CD4-positive, alpha-beta T cell (primary cell): ENCODE measurements around the gene HECW1. TPM values are rescaled to one million over a fixed set of nuclear protein-coding genes. Genes with fewer than 3 reads are reported as not detected.

Source experiments
- ATAC-seq: fragments of 200-7000 bp; cut with Tn5 transposase; one replicate; pipeline ENCODE4 v1.10.0; 2022; ENCODE audit warnings: mild to moderate bottlenecking; ENCODE audit not compliant: poor library complexity
- CTCF ChIA-PET: fragments of 350-600 bp; sonication (Branson Sonifier 250); formaldehyde crosslinking; loops from one replicate; lab custom pipeline; 2021; ENCODE audit warnings: antibody characterized with exemption, inconsistent platforms; lab: Charles Lee
- POLR2A ChIA-PET: fragments of 350-600 bp; sonication (Branson Sonifier 250); formaldehyde crosslinking; loops from one replicate; lab custom pipeline; 2021; ENCODE audit warnings: antibody characterized with exemption, inconsistent platforms; lab: Charles Lee
- DNase-seq, 14 experiments: peaks; one replicate each; pipeline ENCODE4 v3.0.0-alpha.2; 2013 to 2020; ENCODE audit warnings: mixed read lengths in 2 of 14
- H3K27ac ChIP-seq, 2 donors: one replicate each; pipeline versions ENCODE4 v1.5.1 to v1.7.0; 2013; ENCODE audit warnings: low read length in 2 of 2, low read depth in 1 of 2, mild to moderate bottlenecking in 1 of 2
- H3K27me3 ChIP-seq, 2 experiments: 1 replicate in 1 of 2; 2 replicates in 1 of 2; pipeline versions ENCODE4 v1.6.1 to v1.7.0; 2013; ENCODE audit warnings: low read length in 2 of 2, control low read depth in 1 of 2, mild to moderate bottlenecking in 1 of 2, moderate library complexity in 1 of 2; ENCODE audit not compliant: insufficient read depth in 2 of 2, control insufficient read depth in 1 of 2
- H3K36me3 ChIP-seq: one replicate; pipeline ENCODE4 v1.6.1; 2013; ENCODE audit warnings: low read length, control low read depth; ENCODE audit not compliant: insufficient read depth
- H3K4me1 ChIP-seq: one replicate; pipeline ENCODE4 v1.6.1; 2013; ENCODE audit warnings: low read length, control low read depth; ENCODE audit not compliant: insufficient read depth
- H3K4me3 ChIP-seq: one replicate; pipeline ENCODE4 v1.5.1; 2013; ENCODE audit warnings: mild to moderate bottlenecking, low read length, moderate library complexity
- H3K9me3 ChIP-seq, 2 experiments: 1 replicate in 1 of 2; 2 replicates in 1 of 2; pipeline versions ENCODE4 v1.6.1 to v1.7.0; 2013; ENCODE audit warnings: low read length in 2 of 2, mild to moderate bottlenecking in 2 of 2, control low read depth in 1 of 2, moderate library complexity in 1 of 2; ENCODE audit not compliant: control insufficient read depth in 1 of 2, insufficient read depth in 1 of 2
- H3K27ac Mint-ChIP-seq: one replicate; pipeline ENCODE4 v1.8.0; 2020; ENCODE audit warnings: mixed read lengths
- H3K27me3 Mint-ChIP-seq: one replicate; pipeline ENCODE4 v1.8.0; 2021; ENCODE audit warnings: mixed read lengths
- H3K36me3 Mint-ChIP-seq: one replicate; pipeline ENCODE4 v1.8.0; 2021; ENCODE audit warnings: low read depth, mixed read lengths
- H3K4me1 Mint-ChIP-seq: one replicate; pipeline ENCODE4 v1.8.0; 2021; ENCODE audit warnings: low read depth, mixed read lengths
- H3K4me3 Mint-ChIP-seq: one replicate; pipeline ENCODE4 v1.8.0; 2020; ENCODE audit warnings: mild to moderate bottlenecking, mixed read lengths
- H3K9me3 Mint-ChIP-seq: one replicate; pipeline ENCODE4 v1.8.0; 2020; ENCODE audit warnings: mixed read lengths
- intact Hi-C, 2 experiments: fragments of 100-400 bp; cut with DNase I in 1 of 2; cut with micrococcal nuclease in 1 of 2; formaldehyde crosslinking; loops; one replicate each; pipeline versions ENCODE4 v1.15.1 to v1.9.0; 2023 to 2025; cut with DNase I, micrococcal nuclease
- total RNA-seq, 174 experiments: library from RNA in 2 of 174; stranded (reverse) in 2 of 174; gene quantifications; one replicate each; pipeline ENCODE4 v1.2.3 and lab custom pipeline; 2021 to 2026
- TF ChIP-seq, protein P1 (sequence below): fragments of 200-600 bp; IDR thresholded peaks from one replicate; pipeline ENCODE4 v1.8.0; 2022; ENCODE audit warnings: antibody characterized with exemption, mild to moderate bottlenecking

HECW1 gene
- total RNA-seq, 2 experiments from 2014 or later, result not detected

GRCh38 chr7:43517464-43517863, 405.0 kb downstream of the HECW1 start:
- DNase-seq (no peak), ATAC-seq (no peak)
- Mint-ChIP-seq H3K4me3 (no peak overlapping the region), H3K9me3 (no peaks in the 10 kb centered on the region), H3K36me3 (no peaks in the 10 kb centered on the region), H3K27me3 (peaks cover 9% of the 10 kb centered on the region), H3K4me1 (no peaks in the 10 kb centered on the region), H3K27ac (no peak overlapping the region)
- no peak overlapping the region for H3K4me3 ChIP-seq
- H3K9me3 ChIP-seq, result no peaks in the 10 kb centered on the region
- no peaks in the 10 kb centered on the region for H3K27me3 ChIP-seq
- intact Hi-C loops, result no loop called here
- ChIA-PET POLR2A (no interaction called here), CTCF (no interaction called here)
- H3K36me3 ChIP-seq, result no peaks in the 10 kb centered on the region
- TF ChIP-seq, protein P1, sequence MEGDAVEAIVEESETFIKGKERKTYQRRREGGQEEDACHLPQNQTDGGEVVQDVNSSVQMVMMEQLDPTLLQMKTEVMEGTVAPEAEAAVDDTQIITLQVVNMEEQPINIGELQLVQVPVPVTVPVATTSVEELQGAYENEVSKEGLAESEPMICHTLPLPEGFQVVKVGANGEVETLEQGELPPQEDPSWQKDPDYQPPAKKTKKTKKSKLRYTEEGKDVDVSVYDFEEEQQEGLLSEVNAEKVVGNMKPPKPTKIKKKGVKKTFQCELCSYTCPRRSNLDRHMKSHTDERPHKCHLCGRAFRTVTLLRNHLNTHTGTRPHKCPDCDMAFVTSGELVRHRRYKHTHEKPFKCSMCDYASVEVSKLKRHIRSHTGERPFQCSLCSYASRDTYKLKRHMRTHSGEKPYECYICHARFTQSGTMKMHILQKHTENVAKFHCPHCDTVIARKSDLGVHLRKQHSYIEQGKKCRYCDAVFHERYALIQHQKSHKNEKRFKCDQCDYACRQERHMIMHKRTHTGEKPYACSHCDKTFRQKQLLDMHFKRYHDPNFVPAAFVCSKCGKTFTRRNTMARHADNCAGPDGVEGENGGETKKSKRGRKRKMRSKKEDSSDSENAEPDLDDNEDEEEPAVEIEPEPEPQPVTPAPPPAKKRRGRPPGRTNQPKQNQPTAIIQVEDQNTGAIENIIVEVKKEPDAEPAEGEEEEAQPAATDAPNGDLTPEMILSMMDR, result no peak
- no peak overlapping the region for H3K27ac ChIP-seq
- no peaks in the 10 kb centered on the region for H3K4me1 ChIP-seq

DNA sequence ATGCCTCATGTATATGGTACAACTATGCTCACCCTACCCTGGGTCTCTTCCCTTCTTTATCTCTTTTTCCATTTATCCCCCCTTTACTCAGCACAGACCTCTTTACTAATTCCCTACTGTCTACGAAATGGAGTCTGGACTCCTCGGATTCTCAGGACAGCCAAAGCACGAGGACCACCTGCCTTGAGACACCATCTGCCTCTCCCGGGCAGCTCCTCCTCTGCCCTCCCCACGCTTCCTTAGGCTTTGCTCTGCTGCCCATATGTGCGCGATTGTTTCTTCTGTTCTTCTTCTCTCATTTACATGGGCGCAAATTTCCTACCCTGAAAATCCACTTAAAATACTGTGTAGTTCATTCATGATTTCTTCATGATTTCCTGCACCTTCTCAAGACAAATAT, 407.8 kb downstream of the HECW1 start:
- Mint-ChIP-seq H3K4me3 (no peak overlapping the region), H3K36me3 (no peaks in the 10 kb centered on the region), H3K4me1 (no peaks in the 10 kb centered on the region), H3K9me3 (no peaks in the 10 kb centered on the region), H3K27ac (no peak overlapping the region), H3K27me3 (peaks cover 5% of the 10 kb centered on the region)
- intact Hi-C loops, result no loop called here
- POLR2A ChIA-PET, result no interaction called here
- DNase-seq, result no peak
- Histone ChIP-seq H3K27me3 (no peaks in the 10 kb centered on the region), H3K4me3 (no peak overlapping the region), H3K9me3 (no peaks in the 10 kb centered on the region), H3K4me1 (no peaks in the 10 kb centered on the region), H3K27ac (no peak overlapping the region), H3K36me3 (no peaks in the 10 kb centered on the region)
- TF ChIP-seq, protein P1, result no peak
- CTCF ChIA-PET, result interaction anchor here (1.9 kb wide), 1 partner anchor 9 kb away, joined by 3 read pairs; no protein-coding TSS in a partner anchor
- ATAC-seq, result no peak

DNA sequence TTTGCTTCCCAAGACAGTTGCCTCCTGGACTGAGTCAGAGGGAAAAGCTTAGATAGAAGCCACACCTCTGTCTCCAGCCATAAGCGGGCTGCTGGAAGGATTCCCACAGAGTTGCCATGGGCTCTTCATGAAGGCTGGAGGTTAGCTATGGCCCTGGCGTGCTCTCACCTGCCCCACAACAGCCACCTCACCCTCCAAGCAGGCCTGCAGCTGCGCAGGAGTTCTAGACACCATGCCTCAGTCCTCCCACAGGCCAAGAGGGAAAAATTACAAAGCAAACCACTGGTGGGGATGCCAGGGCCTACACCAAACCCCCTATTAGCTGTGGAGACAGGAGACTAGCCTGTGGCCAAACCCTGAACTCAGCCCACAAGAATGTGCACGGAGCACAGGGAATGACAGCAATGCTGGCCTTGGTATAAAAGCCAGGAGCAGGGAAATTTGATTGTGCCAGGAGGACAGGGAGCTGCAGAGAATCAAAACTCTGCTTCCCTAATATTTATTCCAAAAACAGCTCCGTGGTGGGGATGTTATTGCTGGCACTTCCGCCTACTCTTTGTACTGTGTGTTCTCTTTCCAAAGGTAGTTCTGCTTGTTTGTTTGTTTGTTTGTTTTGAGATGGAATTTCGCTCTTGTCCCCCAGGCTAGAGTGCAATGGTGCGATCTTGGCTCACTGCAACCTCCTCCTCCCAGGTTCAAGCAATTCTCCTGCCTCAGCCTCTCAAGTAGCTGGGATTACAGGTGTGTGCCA, 410.1 kb downstream of the HECW1 start:
- intact Hi-C loops, result no loop called here
- ChIA-PET POLR2A (no interaction called here), CTCF (no interaction called here)
- H3K9me3 Mint-ChIP-seq, result no peaks in the 10 kb centered on the region
- TF ChIP-seq, protein P1, result no peak
- Histone ChIP-seq H3K4me3 (no peak overlapping the region), H3K27me3 (no peaks in the 10 kb centered on the region), H3K36me3 (no peaks in the 10 kb centered on the region), H3K4me1 (no peaks in the 10 kb centered on the region), H3K9me3 (no peaks in the 10 kb centered on the region), H3K27ac (no peak overlapping the region)
- DNase-seq (no peak), ATAC-seq (no peak)
- H3K27me3 Mint-ChIP-seq, result no peaks in the 10 kb centered on the region
- no peaks in the 10 kb centered on the region for H3K4me1 Mint-ChIP-seq
- H3K27ac Mint-ChIP-seq, result no peak overlapping the region
- no peak overlapping the region for H3K4me3 Mint-ChIP-seq
- no peaks in the 10 kb centered on the region for H3K36me3 Mint-ChIP-seq
